ENCODE results near the gene GOLPH3.

- TF ChIP-seq POLR2AphosphoS5 (IDR thresholded peaks at IDR 0.05; ENCODE audit: low read depth, low read length) = no peak
- TF ChIP-seq TAF1 (IDR thresholded peaks at IDR 0.05; ENCODE audit: borderline replicate concordance, low read depth, low read length) = no peak
These were observed 64.9 kb downstream of the GOLPH3 start for GRCh38 chr5:32109236-32109635.
